Activated CD8-positive, alpha-beta memory T cell treated with anti-CD3 and anti-CD28 coated beads, Interleukin-2, amount 50 U/mL, for 24 hours (primary cell): ENCODE results near the gene FOXN4.

Source experiments
- DNase-seq: peaks from one replicate; pipeline ENCODE4 v3.0.0-alpha.2; 2020; ENCODE audit errors: extremely low read depth

FOXN4 gene

DNA sequence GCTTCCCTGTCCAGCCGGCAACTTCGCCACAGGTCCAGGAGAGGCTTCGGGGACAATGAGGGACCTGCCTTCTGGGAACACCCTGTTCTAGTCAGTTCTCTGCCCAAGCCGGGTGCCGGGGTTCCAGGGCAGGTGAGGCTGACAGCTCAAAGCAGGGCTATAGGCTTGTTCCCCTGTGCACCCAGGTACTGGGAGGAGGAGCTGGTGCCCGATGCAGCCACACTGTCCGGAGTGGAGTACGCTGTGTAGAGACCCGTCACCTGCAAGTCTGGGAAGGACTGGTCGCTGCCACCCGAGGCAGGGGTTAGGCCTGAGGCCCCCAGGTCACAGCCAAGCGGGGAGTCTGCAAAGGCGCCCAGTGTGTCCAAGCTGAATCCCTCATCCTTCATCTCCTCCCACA lies 29.6 kb downstream of the FOXN4 start:
- DNase-seq = no peak

- no peak for DNase-seq
Measured at GRCh38 chr12:109278912-109279311, 30.2 kb downstream of the FOXN4 start.

- no peak for DNase-seq
Measured at GRCh38 chr12:109277899-109278762, 31.0 kb downstream of the FOXN4 start.

- no peak for DNase-seq
Measured at GRCh38 chr12:109277255-109277898, 31.7 kb downstream of the FOXN4 start.

DNA sequence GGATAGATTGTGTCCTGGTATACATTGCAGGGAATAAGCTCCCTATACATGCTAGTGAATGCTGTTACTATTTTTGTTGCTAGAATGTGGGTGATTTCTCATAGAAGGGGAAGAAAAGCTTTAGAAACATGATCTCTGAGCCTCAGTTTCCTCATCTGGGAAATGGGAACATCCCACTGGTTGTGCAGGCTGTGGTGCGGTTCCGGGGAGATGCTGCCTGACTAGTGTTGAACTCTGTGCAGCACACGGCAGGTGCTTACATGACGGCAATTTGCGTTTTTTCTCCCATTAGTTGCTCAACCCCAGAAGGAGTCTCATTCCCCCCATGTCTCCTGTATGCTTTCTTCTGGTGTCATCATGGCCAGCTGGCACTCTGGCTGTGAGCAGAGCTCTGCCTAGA lies 32.9 kb downstream of the FOXN4 start:
- no peak for DNase-seq

GRCh38 chr12:109275173-109275572 lies 33.9 kb downstream of the FOXN4 start:
- DNase-seq = no peak

DNA sequence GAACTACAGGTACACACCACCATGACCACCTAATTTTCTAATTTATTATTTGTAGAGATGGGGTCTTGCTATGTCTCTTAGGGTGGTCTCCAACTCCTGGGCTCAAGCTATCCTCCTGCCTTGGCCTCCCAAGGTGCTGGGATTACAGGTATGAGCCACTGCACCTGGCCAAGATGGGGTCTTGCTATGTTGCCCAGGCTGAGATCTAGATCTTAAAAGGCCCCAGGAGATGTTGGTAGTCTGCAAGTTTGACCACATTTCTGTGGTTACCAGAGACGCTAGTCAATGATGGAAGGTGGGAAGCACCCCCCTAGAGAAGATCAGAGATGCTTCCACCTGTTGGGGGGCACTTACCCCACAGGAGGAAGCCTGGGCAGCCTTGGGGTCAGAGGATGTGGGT lies 34.7 kb downstream of the FOXN4 start:
- no peak for DNase-seq

GRCh38 chr12:109273354-109273753 lies 35.7 kb downstream of the FOXN4 start:
- DNase-seq = no peak

- no peak for DNase-seq
Measured at GRCh38 chr12:109271418-109271817, 37.7 kb downstream of the FOXN4 start.

DNA sequence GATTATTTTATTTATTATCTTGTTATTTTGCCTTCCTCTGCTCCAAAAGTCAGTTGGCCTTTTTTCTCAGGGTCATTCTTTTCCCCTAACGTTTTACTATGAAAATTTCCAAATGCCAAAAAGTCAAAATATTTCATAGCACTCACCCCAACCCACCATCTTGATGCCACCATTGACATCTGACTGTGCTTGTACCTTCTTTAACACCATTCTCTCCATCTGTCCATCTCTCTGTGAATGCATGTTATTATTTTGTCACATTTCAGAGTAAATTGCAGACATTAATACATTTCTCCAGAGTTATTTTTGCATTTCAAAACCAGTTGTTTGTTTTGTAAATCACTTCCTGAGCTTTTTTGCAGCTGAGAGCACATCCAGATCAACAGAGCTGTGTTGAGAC lies 38.6 kb downstream of the FOXN4 start:
- no peak for DNase-seq

DNA sequence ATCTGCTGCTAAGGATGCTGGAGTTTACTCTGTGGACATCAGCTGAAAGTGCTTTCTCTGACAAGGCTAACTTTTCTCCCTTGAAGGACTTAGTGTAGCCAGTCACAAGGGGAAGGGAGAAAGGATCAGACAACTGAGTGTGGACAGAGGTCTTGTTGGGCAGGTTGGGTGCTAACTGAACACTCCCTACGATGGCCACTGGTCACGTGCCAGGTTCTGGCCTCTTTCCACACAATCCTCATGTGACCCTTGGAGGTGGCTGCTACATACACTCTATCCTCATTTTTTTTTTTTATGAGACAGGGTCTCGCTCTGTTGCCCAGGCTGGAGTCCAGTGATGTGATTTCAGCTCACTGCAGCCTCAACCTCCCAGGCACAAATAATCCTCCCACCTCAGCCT lies 39.7 kb downstream of the FOXN4 start:
- DNase-seq = no peak

- no peak for DNase-seq
Measured at GRCh38 chr12:109268896-109269295, 40.2 kb downstream of the FOXN4 start.

DNA sequence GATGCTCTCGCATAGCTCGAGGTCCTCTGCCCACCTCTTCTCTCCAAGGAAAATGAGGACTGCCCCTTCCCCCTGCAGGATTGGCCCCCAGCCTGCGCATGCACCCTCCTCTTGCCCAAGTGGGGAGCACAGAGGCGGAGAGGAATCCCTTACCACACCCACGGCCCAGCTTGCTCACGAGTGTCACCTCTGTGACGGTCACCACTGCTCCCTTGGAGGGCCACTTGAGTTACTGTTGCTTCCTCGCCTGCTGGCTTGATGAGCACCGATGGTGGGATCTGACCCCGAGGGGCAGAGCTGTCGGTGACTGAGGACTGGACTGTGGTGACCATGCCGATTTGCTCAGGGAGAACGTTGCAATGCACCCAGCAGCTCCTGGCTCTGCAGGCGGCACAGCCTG lies 41.7 kb downstream of the FOXN4 start:
- no peak for DNase-seq

DNA sequence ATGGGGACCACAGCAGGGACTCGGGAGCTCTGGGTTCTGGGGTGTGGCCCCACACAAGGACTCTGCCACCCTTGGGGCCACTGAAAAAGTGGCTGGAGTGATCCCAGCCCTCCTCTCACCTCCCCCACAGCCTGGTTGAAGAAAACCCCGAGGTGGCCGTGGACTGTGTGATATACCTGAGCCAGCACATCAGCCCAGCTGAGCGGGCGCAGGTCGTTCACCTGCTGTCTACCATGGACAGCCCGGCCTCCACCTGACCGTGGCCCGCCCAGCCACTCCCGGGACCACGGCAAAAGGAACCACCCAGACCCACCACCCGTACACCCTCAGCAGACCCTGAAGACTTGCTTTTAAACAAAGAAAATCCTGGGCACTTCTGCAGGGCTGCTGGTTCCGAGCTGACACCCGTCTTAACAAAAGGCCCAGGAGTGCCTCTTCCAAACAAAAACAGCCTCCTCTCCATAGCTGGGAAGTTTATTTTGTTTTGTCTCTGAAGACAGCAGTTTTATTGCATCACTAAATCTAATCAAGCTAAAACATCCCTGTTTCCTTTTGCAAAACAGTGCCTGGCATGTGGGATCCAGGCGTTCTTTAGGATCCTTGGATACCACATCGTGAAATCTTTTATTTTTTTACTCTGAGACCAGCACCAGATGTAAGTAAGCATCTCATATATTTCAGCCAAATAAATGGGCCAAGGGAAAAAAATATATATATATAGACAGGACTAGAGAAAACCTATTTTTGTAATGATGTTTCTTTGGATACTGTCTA lies 42.8 kb downstream of the FOXN4 start:
- no peak for DNase-seq

GRCh38 chr12:109264943-109265650 lies 44.0 kb downstream of the FOXN4 start:
- DNase-seq = no peak

- DNase-seq = no peak
Measured at GRCh38 chr12:109264095-109264942, 44.8 kb downstream of the FOXN4 start.

GRCh38 chr12:109263439-109263838 lies 45.6 kb downstream of the FOXN4 start:
- no peak for DNase-seq

- DNase-seq = no peak
Measured at GRCh38 chr12:109261939-109262338, 47.1 kb downstream of the FOXN4 start.

- no peak for DNase-seq
Measured at GRCh38 chr12:109261087-109261486, 48.0 kb downstream of the FOXN4 start.

DNA sequence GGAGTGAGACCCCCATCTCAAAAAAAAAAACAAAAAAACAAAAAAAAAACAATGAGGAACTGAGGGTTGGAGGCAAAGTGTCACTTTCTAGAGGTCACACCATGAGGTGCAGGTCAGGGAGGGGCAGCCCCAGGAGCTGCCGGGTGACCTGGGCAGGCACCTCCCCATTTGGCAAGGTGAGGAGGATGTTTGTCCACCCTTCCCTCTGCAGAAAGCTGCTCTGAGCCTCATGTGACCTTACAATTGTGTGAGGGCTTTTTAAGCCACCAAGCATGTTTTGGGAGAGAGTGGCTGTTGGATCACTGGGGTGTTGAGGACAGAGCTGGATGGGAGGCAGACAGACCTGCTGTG lies 49.6 kb downstream of the FOXN4 start:
- no peak for DNase-seq
